Activated T-cell treated with anti-CD3 and anti-CD28 coated beads, Interleukin-2, amount 50 U/mL, for 1 hour (primary cell): Measurements from ENCODE around the gene GRB7.

Experiments used
- DNase-seq: peaks from one replicate; pipeline ENCODE4 v3.0.0-alpha.2; 2020

GRB7 gene

GRCh38 chr17:39775031-39775430, 37.3 kb downstream of the GRB7 start:
- no peak for DNase-seq

DNA sequence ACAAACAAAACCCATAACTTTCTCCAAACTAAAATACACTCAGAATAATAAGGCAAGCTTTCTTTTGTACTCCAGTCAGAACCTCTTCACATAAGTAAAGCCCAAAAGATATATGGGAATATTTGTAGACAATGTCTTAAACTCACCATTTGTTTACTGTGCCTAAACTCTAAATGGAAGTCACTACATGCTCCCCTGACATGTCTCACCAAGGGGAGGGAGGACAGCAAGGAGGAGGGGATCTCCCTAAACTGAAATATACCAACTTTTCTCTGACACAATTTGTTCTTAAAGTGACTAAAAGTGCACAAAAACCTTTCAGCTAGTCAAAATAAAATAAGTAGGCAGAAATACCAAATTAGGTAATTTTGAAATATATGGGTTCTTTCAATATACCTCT, 38.5 kb downstream of the GRB7 start:
- DNase-seq = no peak

- no peak for DNase-seq
Observed at GRCh38 chr17:39777534-39778365, 40.0 kb downstream of the GRB7 start.

GRCh38 chr17:39781031-39781860, 43.5 kb downstream of the GRB7 start:
- no peak for DNase-seq

DNA sequence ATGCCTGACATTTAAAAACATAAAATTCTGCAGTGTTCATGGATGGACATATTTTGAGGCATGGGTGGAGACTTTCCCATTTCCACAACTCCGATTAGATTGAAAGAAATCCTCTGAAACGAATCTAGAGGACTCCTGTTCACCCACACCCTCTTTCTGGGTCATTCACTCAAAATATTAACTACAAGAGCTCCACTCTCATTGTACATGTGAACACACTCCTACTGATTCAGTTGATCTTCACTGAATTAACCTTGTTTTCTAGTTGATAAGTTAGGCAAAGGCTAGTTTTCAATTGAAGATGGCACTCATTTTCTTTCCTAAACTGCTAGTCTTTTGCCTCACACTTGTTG, 44.1 kb downstream of the GRB7 start:
- no peak for DNase-seq

GRCh38 chr17:39782481-39782880, 44.7 kb downstream of the GRB7 start:
- no peak for DNase-seq

DNA sequence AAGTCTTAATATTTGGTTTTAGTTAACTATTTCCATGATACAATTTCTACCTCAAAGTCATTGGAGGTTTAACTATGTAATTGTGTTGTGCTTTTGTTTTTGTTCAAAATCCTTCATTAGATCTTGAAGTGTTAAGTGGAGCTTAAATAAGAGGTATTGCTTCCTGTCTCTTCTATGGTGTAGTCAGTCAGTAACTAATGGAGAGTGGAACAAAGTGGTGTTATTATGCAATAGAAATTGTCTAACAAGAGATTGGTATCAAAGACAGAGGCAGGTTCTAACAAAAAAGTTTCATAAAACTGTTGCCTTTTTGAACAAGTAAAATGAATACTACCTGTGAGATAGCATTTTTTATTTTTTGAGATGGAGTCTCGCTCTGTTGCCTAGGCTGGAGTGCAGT, 45.2 kb downstream of the GRB7 start:
- DNase-seq = no peak

DNA sequence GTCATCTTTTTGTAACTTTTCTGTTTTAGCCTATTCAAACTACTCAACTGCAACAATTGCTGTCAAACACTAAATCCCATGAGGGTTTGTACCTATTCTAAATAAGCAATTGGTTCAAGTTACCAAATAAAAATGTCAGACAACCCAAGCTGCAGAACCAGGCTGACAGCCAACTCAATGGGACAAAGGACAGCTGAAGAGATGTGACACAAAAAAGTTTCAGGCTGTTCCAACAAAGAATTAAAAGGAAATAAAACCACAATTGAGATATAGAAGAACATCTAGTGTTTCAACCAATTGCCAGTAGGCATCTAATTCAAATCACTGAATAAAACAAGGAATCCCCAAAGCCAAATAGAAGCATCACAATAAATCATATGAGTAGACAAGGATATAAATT, 49.3 kb downstream of the GRB7 start:
- no peak for DNase-seq

DNA sequence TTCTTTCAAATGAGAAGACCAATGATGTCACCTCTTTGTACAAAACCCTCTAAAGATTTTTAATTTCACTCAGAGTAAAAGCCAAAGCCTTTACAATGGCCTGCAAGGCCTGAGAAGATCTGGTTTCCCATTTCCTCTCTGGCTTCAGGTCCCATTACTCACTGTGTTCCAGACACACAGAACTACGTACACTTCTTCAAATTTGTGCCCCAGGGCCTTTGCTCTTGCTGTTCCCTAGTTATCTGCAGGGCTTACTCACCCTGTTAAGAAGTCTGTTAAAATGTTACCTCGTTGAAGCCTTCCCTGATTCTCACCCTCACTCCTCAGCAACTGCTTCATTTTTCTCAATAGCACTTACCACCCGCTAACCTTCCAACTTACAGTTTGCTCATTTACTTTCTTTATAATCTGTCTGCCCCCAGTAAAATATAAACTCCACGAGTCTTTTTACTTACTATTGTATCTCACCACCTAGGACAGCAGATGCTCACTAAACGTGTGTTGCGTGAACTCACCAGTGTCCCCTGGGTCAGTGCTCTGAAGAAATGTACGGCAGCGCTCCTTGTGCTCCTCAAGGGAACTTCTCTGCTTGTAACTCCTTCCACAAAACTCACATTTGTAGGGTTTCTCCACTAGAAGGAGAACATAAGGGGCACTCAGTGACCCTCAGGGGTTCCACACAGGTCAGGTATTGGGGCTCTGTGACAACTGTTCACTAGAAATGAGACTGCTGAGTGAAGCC, 50.2 kb downstream of the GRB7 start:
- DNase-seq = no peak

DNA sequence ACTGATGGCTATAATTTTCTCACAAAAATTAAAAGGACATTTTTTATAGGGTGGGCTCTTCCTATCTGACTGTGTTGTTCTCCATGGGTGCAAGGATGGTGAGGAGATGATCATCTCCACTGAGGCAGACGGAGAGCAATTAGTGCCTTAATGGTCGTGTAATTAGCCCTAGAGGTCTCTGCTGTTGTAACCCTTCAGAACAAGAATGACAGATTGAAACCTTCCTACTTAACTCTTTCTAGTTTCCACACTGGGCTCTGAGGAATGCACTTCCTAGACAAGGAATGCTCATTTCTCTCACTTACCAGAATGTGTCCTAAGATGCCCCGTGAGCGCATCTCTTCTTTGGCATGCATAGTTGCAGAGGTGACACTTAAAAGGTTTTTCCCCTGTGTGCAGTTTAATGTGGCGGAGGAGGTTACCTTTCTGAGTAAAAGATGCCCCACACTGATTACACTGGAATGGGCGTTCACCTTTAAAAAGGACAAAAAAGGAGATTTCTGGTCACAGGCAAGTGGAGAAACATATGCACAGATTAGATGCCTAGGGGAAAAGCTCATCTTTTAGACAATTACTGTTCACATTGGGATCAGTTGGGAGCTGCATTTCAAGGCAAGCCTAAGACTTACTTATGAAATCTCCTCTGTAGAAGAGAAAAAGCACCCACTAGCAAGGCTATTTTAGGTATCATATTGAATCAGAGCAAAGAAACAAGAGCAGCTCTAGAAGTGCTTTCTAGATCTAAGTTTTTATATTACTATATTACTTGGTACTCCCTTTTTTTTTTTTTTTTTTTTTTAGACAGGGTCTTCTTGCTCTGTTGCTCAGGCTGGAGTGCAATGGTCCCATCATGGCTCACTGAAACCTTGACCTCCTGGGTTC, 53.6 kb downstream of the GRB7 start:
- DNase-seq = no peak

DNA sequence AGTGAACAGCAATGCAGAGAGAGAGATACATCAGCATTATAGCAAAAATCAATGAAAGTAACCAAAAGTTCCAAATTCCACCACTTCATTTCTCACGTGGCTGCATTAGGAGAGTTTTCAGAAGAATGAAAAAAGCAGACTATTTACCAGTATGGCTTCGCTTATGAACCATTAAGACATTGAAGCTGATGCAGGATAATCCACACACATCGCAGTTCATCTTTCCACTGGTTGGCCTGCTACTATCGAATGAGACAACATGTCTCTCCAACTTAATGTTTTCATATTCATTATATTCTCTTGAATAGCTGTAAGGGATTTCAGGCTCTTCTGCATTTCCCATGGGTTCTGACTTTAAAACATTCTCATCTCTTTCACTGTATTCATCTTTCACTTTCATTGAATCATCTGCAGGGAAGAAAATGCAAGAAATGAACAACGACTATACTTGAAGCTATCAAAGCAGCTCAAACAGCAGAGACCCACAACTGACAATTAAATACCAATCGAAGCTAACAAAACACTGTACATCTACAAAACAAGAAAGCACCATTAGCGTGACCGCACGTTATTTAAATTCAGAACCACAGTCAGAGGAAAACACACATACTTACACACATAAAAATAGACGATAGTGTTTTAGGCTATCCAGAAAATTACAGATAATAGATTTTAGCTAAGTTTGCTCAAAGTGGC, 54.9 kb downstream of the GRB7 start:
- DNase-seq = no peak

DNA sequence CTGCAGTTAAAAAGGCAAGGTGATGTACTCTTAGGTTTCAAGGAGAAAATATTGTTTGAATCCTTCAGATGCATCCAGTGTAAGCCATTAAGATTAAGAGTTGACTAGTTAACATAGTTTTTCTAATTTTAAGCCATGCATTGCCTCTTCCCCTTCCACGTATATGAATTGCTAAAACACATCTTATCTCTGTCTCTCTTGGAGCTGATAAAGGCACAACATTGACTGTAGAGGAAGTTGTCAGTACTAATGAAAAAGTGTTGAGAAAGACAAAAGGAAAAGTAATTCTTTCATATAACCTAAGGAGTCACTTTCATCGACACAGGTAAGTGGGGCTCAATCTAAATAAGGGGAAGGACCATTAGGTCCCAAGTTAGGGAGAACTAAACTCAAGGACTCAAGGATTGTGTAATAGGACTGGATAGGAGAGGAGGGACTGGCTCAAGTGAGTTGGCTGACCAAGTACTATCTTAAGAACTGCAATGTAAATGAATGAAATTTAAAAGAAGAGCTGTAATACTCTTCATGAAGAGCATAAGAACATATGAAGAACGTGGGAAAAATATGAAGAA, 55.6 kb downstream of the GRB7 start:
- no peak for DNase-seq

DNA sequence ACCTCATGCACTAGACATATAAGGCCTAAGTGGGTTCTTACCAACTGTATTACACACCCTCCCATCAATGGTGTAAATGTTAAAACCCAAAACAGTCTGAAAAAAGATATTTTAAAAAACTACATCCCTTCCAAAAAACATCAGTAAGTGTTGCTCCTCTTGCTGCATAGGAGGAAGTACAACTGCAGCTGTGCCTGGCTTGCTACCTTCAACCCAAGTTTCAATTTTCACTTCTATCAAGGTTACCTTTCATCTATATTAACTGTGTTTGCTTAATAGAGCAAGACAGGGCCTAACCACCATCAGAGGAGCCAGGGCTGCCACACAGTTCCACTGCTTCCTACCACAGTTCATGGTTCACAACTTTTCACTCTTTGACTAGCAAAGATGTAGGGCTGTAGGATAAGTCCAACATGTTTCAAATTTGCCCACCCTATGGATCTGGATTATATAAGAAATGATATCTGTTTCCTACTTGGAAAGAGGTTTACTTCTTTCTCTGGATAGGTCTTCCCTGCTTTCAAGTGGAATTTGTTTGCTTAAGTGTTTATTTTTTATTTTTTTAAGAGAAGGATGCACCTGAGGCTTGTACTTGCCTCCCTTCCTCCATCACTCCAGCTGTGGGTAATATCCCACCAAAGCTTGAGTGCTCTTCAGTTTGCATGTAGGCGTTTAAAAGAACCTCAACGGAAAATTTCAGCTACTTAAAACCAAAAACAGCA, 56.7 kb downstream of the GRB7 start:
- no peak for DNase-seq
